GM23338 (cell line): ENCODE measurements around the gene PHTF2. TPM values are rescaled to one million over a fixed set of nuclear protein-coding genes. Genes with fewer than 3 reads are reported as not detected.

Source experiments
- ATAC-seq: fragments of 200-7000 bp; cut with Tn5 transposase; 3 replicates; pipeline ENCODE4 v1.9.1; 2020
- DNase-seq: peaks from one replicate; pipeline ENCODE4 v3.0.0-alpha.2; 2015; ENCODE audit warnings: low spot score
- H2AFZ ChIP-seq: fragments of 200-600 bp; sonication (generic); 2 replicates; pipeline ENCODE4 v1.8.0; 2016; ENCODE audit warnings: antibody characterized with exemption, mild to moderate bottlenecking, moderate library complexity
- H3F3A ChIP-seq: fragments of 200-600 bp; sonication (generic); replicated peaks from 2 replicates; pipeline ENCODE4 v1.8.0; 2017; ENCODE audit warnings: antibody characterized with exemption, mixed run types, low read depth
- H3K27ac ChIP-seq: fragments of 200-600 bp; sonication (generic); 2 replicates; pipeline ENCODE4 v1.6.1; 2016; ENCODE audit warnings: low read depth
- H3K27me3 ChIP-seq: fragments of 200-600 bp; sonication (generic); 2 replicates; pipeline ENCODE4 v1.8.0; 2016; ENCODE audit warnings: mild to moderate bottlenecking, mixed run types, moderate library complexity; ENCODE audit not compliant: insufficient read depth
- H3K36me3 ChIP-seq: fragments of 200-600 bp; sonication (generic); 2 replicates; pipeline ENCODE4 v1.8.0; 2016; ENCODE audit warnings: mild to moderate bottlenecking; ENCODE audit not compliant: insufficient read depth
- H3K4me1 ChIP-seq: fragments of 200-600 bp; sonication (generic); 2 replicates; pipeline ENCODE4 v1.8.0; 2016; ENCODE audit warnings: mild to moderate bottlenecking, moderate library complexity; ENCODE audit not compliant: insufficient read depth
- H3K4me2 ChIP-seq: fragments of 200-600 bp; sonication (generic); 2 replicates; pipeline ENCODE4 v1.7.1; 2017; ENCODE audit warnings: mixed run types
- H3K4me3 ChIP-seq: fragments of 200-600 bp; sonication (generic); 2 replicates; pipeline ENCODE4 v1.6.1; 2016; ENCODE audit warnings: mixed run types
- H3K79me2 ChIP-seq: fragments of 200-600 bp; sonication (generic); replicated peaks from 2 replicates; pipeline ENCODE4 v1.8.0; 2017; ENCODE audit warnings: mild to moderate bottlenecking; ENCODE audit not compliant: insufficient read depth
- H3K9me2 ChIP-seq: fragments of 200-600 bp; sonication (generic); 2 replicates; pipeline ENCODE4 v1.8.0; 2017; ENCODE audit not compliant: insufficient read depth
- H4K20me1 ChIP-seq: fragments of 200-600 bp; sonication (generic); replicated peaks from 2 replicates; pipeline ENCODE4 v1.8.0; 2017; ENCODE audit warnings: mild to moderate bottlenecking; ENCODE audit not compliant: insufficient read depth
- H3K27ac Mint-ChIP-seq: 2 replicates; pipeline ENCODE4 v1.8.0; 2020; ENCODE audit warnings: inconsistent platforms, mild to moderate bottlenecking, moderate library complexity, mixed read lengths
- H3K27me3 Mint-ChIP-seq: 3 replicates; pipeline ENCODE4 v1.8.0; 2022; ENCODE audit warnings: low read depth, mild to moderate bottlenecking, moderate library complexity, mixed read lengths, inconsistent platforms; ENCODE audit not compliant: insufficient read depth, poor library complexity
- H3K36me3 Mint-ChIP-seq: 3 replicates; pipeline ENCODE4 v1.8.0; 2021; ENCODE audit warnings: low read depth, mild to moderate bottlenecking, inconsistent platforms, moderate library complexity, mixed read lengths
- H3K4me1 Mint-ChIP-seq: 3 replicates; pipeline ENCODE4 v1.8.0; 2020; ENCODE audit warnings: mild to moderate bottlenecking, inconsistent platforms, mixed read lengths
- H3K4me3 Mint-ChIP-seq: 3 replicates; pipeline ENCODE4 v1.8.0; 2021; ENCODE audit warnings: moderate library complexity, mild to moderate bottlenecking, inconsistent platforms, mixed read lengths
- H3K9me3 Mint-ChIP-seq: 3 replicates; pipeline ENCODE4 v1.8.0; 2020; ENCODE audit warnings: moderate library complexity, mild to moderate bottlenecking, inconsistent platforms, mixed read lengths
- CREB1 ChIP-seq: fragments of 250-450 bp; sonication (Bioruptor Pico); IDR thresholded peaks from 2 replicates; pipeline ENCODE4 v1.5.0; 2020; ENCODE audit warnings: low read depth, mild to moderate bottlenecking, moderate library complexity
- CTCF ChIP-seq, 2 experiments: fragments of 200-600 bp in 1 of 2; sonication (generic) in 1 of 2; conservative IDR thresholded peaks; 2 replicates each; pipeline versions ENCODE4 v1.5.1 to v1.6.1; 2016 to 2017; ENCODE audit warnings: antibody characterized with exemption in 2 of 2, low read depth in 2 of 2, mild to moderate bottlenecking in 2 of 2, moderate library complexity in 1 of 2
- ETS1 ChIP-seq: IDR thresholded peaks from 2 replicates; pipeline ENCODE4 v1.6.1; 2016; ENCODE audit warnings: antibody characterized with exemption
- EZH2 ChIP-seq: fragments of 200-600 bp; sonication (generic); IDR thresholded peaks from one replicate; pipeline ENCODE4 v1.8.0; 2017; ENCODE audit warnings: antibody characterized with exemption, mild to moderate bottlenecking, low read depth; ENCODE audit not compliant: unreplicated experiment
- EZH2phosphoT487 ChIP-seq: fragments of 200-600 bp; sonication (generic); IDR thresholded peaks from one replicate; pipeline ENCODE4 v1.8.1; 2018; ENCODE audit warnings: antibody characterized with exemption; ENCODE audit not compliant: unreplicated experiment
- JUNB ChIP-seq: IDR thresholded peaks from one replicate; pipeline ENCODE4 v1.6.1; 2016; ENCODE audit warnings: antibody characterized with exemption; ENCODE audit not compliant: unreplicated experiment
- POLR2AphosphoS5 ChIP-seq: IDR thresholded peaks from 2 replicates; pipeline ENCODE4 v1.6.1; 2016; ENCODE audit warnings: antibody characterized with exemption, low read depth
- REST ChIP-seq: IDR thresholded peaks from one replicate; pipeline ENCODE4 v1.6.1; 2018; ENCODE audit warnings: antibody characterized with exemption; ENCODE audit not compliant: unreplicated experiment
- STAT1 ChIP-seq: IDR thresholded peaks from one replicate; pipeline ENCODE4 v1.6.1; 2016; ENCODE audit warnings: antibody characterized with exemption; ENCODE audit not compliant: unreplicated experiment
- ZNF114 ChIP-seq: fragments of 250-450 bp; sonication (Bioruptor Pico); IDR thresholded peaks from 2 replicates; pipeline ENCODE4 v1.5.0; 2020; ENCODE audit warnings: mild to moderate bottlenecking, moderate library complexity
- ZNF331 ChIP-seq: fragments of 250-450 bp; sonication (Bioruptor Pico); IDR thresholded peaks from 2 replicates; pipeline ENCODE4 v1.5.0; 2020; ENCODE audit warnings: low read depth, mild to moderate bottlenecking, moderate library complexity
- polyA plus RNA-seq: library from polyadenylated mRNA; unstranded; fragments of >200 nt; fragmentation: Nextera tagmentation; extraction: Ambion mirVana; gene quantifications from 2 replicates; pipeline ENCODE4 v1.2.1, GENCODE V29; 2016
- total RNA-seq: library from RNA; depleted of rRNA; stranded (reverse); fragments of >200 nt; shearing (Covaris generic); gene quantifications from 2 replicates; pipeline ENCODE4 v1.2.3, GENCODE V29; 2014

The PHTF2 gene
- total and polyA plus RNA-seq, 2 experiments from 2014 or later, result 14.6 to 24.1 TPM

GRCh38 chr7:77879272-77879671 is 80.7 kb downstream of the PHTF2 start:
- no peak for ATAC-seq
- Mint-ChIP-seq H3K27me3 (peaks cover 1% of the 10 kb centered on the region), H3K4me1 (peaks cover 12% of the 10 kb centered on the region), H3K36me3 (no peaks in the 10 kb centered on the region), H3K4me3 (no peak overlapping the region), H3K9me3 (no peaks in the 10 kb centered on the region), H3K27ac (no peak overlapping the region)
- Histone ChIP-seq H3K4me3 (no peak overlapping the region), H3K4me2 (no peak overlapping the region), H4K20me1 (no peaks in the 10 kb centered on the region), H3K4me1 (peaks cover 7% of the 10 kb centered on the region; the same call in 1 of the 2 replicates), H3F3A (no peaks in the 10 kb centered on the region; the same call in 1 of the 2 replicates), H3K27ac (no peak overlapping the region), H3K27me3 (no peaks in the 10 kb centered on the region), H3K36me3 (no peaks in the 10 kb centered on the region), H3K9me2 (no peaks in the 10 kb centered on the region), H3K79me2 (no peaks in the 10 kb centered on the region), H2AFZ (no peak overlapping the region)
- TF ChIP-seq ZNF114 (no peak), REST (no peak), ETS1 (no peak), STAT1 (no peak), EZH2 (no peak), EZH2phosphoT487 (no peak)
- no peak for DNase-seq

- no peaks in the 10 kb centered on the region; the same call in 1 of the 2 replicates for H3F3A ChIP-seq
- TF ChIP-seq CTCF (conservative IDR thresholded peaks at IDR 0.05; ENCODE audit: low read depth in 2 of 2), result no peak
- no peak for TF ChIP-seq STAT1
- no peak for TF ChIP-seq EZH2phosphoT487
- TF ChIP-seq EZH2, result no peak
- no peak for TF ChIP-seq POLR2AphosphoS5
- TF ChIP-seq REST, result no peak
- TF ChIP-seq ETS1, result no peak
- TF ChIP-seq JUNB, result no peak
- no peak for TF ChIP-seq CREB1 (CRISPR knock-in tag)
- TF ChIP-seq ZNF331 (CRISPR knock-in tag), result no peak
These were observed 83.3 kb downstream of the PHTF2 start for GRCh38 chr7:77881871-77882270.

More at GRCh38 chr7:77881871-77882270, 83.3 kb downstream of the PHTF2 start:
- H3K4me3 ChIP-seq, result no peak overlapping the region
- Mint-ChIP-seq H3K4me3 (no peak overlapping the region), H3K36me3 (no peaks in the 10 kb centered on the region), H3K4me1 (peaks cover 12% of the 10 kb centered on the region), H3K27ac (no peak overlapping the region), H3K9me3 (no peaks in the 10 kb centered on the region), H3K27me3 (peaks cover 1% of the 10 kb centered on the region)
- H3K27ac ChIP-seq, result no peak overlapping the region
- H3K9me2 ChIP-seq, result no peaks in the 10 kb centered on the region
- DNase-seq (no peak), ATAC-seq (no peak)
- H3K4me2 ChIP-seq, result no peak overlapping the region
- no peaks in the 10 kb centered on the region for H3K27me3 ChIP-seq
- H2AFZ ChIP-seq, result no peak overlapping the region
- H4K20me1 ChIP-seq, result no peaks in the 10 kb centered on the region
- no peaks in the 10 kb centered on the region for H3K79me2 ChIP-seq
- peaks cover 7% of the 10 kb centered on the region; the same call in 1 of the 2 replicates for H3K4me1 ChIP-seq
- no peaks in the 10 kb centered on the region for H3K36me3 ChIP-seq
